Peyer's patch (tissue), 4 donors: ENCODE measurements around the gene MT4. TPM values are rescaled to one million over a fixed set of nuclear protein-coding genes. Genes with fewer than 3 reads are reported as not detected.

ENCODE experiments used
- DNase-seq, 3 donors: peaks; one replicate each; pipeline ENCODE4 v3.0.0-alpha.2; 2017 to 2019
- H3K27ac ChIP-seq, 4 donors: fragments of 200-600 bp; sonication (generic); one replicate each; pipeline ENCODE4 v1.5.1; 2016 to 2019
- H3K27me3 ChIP-seq, 2 donors: fragments of 200-600 bp; sonication (generic); one replicate each; pipeline ENCODE4 v1.5.1; 2019
- H3K36me3 ChIP-seq, 3 donors: fragments of 200-600 bp; sonication (generic); one replicate each; pipeline ENCODE4 v1.5.1; 2016 to 2019
- H3K4me1 ChIP-seq, 4 donors: fragments of 200-600 bp; sonication (generic); one replicate each; pipeline ENCODE4 v1.5.1; 2016 to 2019
- H3K4me3 ChIP-seq, 4 donors: fragments of 200-600 bp; sonication (generic); 1 replicate in 3 of 4; 2 replicates in 1 of 4; pipeline ENCODE4 v1.5.1; 2016 to 2019; ENCODE audit warnings: mild to moderate bottlenecking in 1 of 4
- H3K9me3 ChIP-seq, 4 donors: fragments of 200-600 bp; sonication (generic); one replicate each; pipeline ENCODE4 v1.5.1; 2016 to 2019; ENCODE audit warnings: mild to moderate bottlenecking in 1 of 4
- CTCF ChIP-seq, 6 experiments: fragments of 450-650 bp in 4 of 6; fragments of 200-600 bp in 2 of 6; sonication (generic) in 1 of 6; IDR thresholded peaks; one replicate each; pipeline ENCODE4 v1.5.1; 2017 to 2019; ENCODE audit warnings: antibody characterized with exemption in 6 of 6, mild to moderate bottlenecking in 3 of 6, moderate library complexity in 1 of 6
- POLR2A ChIP-seq, 2 donors: fragments of 450-650 bp; IDR thresholded peaks; one replicate each; pipeline ENCODE4 v1.5.1; 2017; ENCODE audit warnings: antibody characterized with exemption in 2 of 2, mild to moderate bottlenecking in 2 of 2, moderate library complexity in 2 of 2
- total RNA-seq, 4 donors: library from RNA; depleted of rRNA; stranded (reverse); fragments of >200 nt; gene quantifications; one replicate each; pipeline ENCODE4 v1.1.0, GENCODE V29; 2016

Gene MT4
- total RNA-seq, 4 donors from 2014 or later: not detected

GRCh38 chr16:56614549-56614991 is 49.7 kb downstream of the MT4 start:
- Histone ChIP-seq H3K27me3 (no peaks in the 10 kb centered on the region), H3K4me1 (peaks cover 0 to 28% (median 4%) of the 10 kb centered on the region in 4 donors), H3K36me3 (no peaks in the 10 kb centered on the region), H3K4me3 (no peak overlapping the region), H3K9me3 (no peaks in the 10 kb centered on the region), H3K27ac (no peak overlapping the region)
- no peak for DNase-seq
- TF ChIP-seq CTCF (IDR thresholded peaks at IDR 0.05) (no peak), POLR2A (IDR thresholded peaks at IDR 0.05) (no peak)

GRCh38 chr16:56615353-56615752 is 50.5 kb downstream of the MT4 start:
- no peak overlapping the region for H3K4me3 ChIP-seq
- H3K9me3 ChIP-seq: no peaks in the 10 kb centered on the region
- TF ChIP-seq CTCF (IDR thresholded peaks at IDR 0.05) (no peak), POLR2A (IDR thresholded peaks at IDR 0.05) (no peak)
- DNase-seq: no peak
- H3K27ac ChIP-seq: no peak overlapping the region
- no peaks in the 10 kb centered on the region for H3K36me3 ChIP-seq
- peaks cover 0 to 23% (median 1%) of the 10 kb centered on the region in 4 donors for H3K4me1 ChIP-seq
- no peaks in the 10 kb centered on the region for H3K27me3 ChIP-seq

- H3K27ac ChIP-seq: peak overlapping the region in 2 of 4 donors; percentile 35 to 47
These were observed 51.8 kb downstream of the MT4 start for GRCh38 chr16:56616608-56617211.

GRCh38 chr16:56617212-56618085 is 52.6 kb downstream of the MT4 start:
- peak in 2 of 6 experiments; percentile 13 to 25 for TF ChIP-seq CTCF (IDR thresholded peaks at IDR 0.05)
- TF ChIP-seq POLR2A (IDR thresholded peaks at IDR 0.05): no peak
- peak in 2 of 3 donors; percentile 77 to 86 for DNase-seq
- peak overlapping the region in 2 of 4 donors; percentile 35 to 47 for H3K27ac ChIP-seq

More at GRCh38 chr16:56616608-56617211, 51.8 kb downstream of the MT4 start:
- no peaks in the 10 kb centered on the region for H3K36me3 ChIP-seq
- TF ChIP-seq CTCF (IDR thresholded peaks at IDR 0.05) (no peak), POLR2A (IDR thresholded peaks at IDR 0.05) (no peak)
- H3K27me3 ChIP-seq: no peaks in the 10 kb centered on the region
- no peak for DNase-seq
- peak overlapping the region; percentile 27 to 55 (median 41) for H3K4me3 ChIP-seq
- H3K4me1 ChIP-seq: peaks cover 0 to 21% (median 0%) of the 10 kb centered on the region in 4 donors
- no peaks in the 10 kb centered on the region for H3K9me3 ChIP-seq

GRCh38 chr16:56618138-56618537 is 53.3 kb downstream of the MT4 start:
- H3K9me3 ChIP-seq: no peaks in the 10 kb centered on the region
- H3K27me3 ChIP-seq: no peaks in the 10 kb centered on the region
- DNase-seq: no peak
- no peak overlapping the region for H3K4me3 ChIP-seq
- H3K27ac ChIP-seq: no peak overlapping the region
- peaks cover 0 to 21% (median 0%) of the 10 kb centered on the region in 4 donors for H3K4me1 ChIP-seq
- no peaks in the 10 kb centered on the region for H3K36me3 ChIP-seq
- TF ChIP-seq CTCF (IDR thresholded peaks at IDR 0.05) (no peak), POLR2A (IDR thresholded peaks at IDR 0.05) (no peak)

More at GRCh38 chr16:56617212-56618085, 52.6 kb downstream of the MT4 start:
- H3K27me3 ChIP-seq: no peaks in the 10 kb centered on the region
- H3K4me3 ChIP-seq: peak overlapping the region; percentile 27 to 55 (median 41)
- peaks cover 0 to 21% (median 0%) of the 10 kb centered on the region in 4 donors for H3K4me1 ChIP-seq
- H3K9me3 ChIP-seq: no peaks in the 10 kb centered on the region
- H3K36me3 ChIP-seq: no peaks in the 10 kb centered on the region

Other genes with a start within 250 kb of the MT4 start
- 100 to 1,000 TPM; 149 to 265 (median 170) TPM for gene AMFR, start 139.5 kb upstream of the MT4 start, total RNA-seq
- gene NUDT21, start 113.7 kb upstream of the MT4 start, total RNA-seq: 10 to 100 TPM; 26.1 to 43.6 (median 34.2) TPM
- gene OGFOD1, start 113.5 kb upstream of the MT4 start, total RNA-seq: 10 to 100 TPM; 11.0 to 47.9 (median 18.0) TPM
- gene BBS2, start 45.0 kb upstream of the MT4 start, total RNA-seq: 10 to 100 TPM; 22.9 to 66.0 (median 39.6) TPM
- gene MT3, start 24.5 kb downstream of the MT4 start, total RNA-seq: not detected
- 1,000 to 10,000 TPM in 1 of 4 donors, 100 to 1,000 TPM in 1, 10 to 100 TPM in 2; 33.2 to 1,072 (median 216) TPM for gene MT2A, start 43.5 kb downstream of the MT4 start, total RNA-seq
- 1,000 to 10,000 TPM in 1 of 4 donors, 100 to 1,000 TPM in 1, 10 to 100 TPM in 2; 53.9 to 2,225 (median 195) TPM for gene MT1E, start 60.7 kb downstream of the MT4 start, total RNA-seq
- 100 to 1,000 TPM in 1 of 4 donors, 10 to 100 TPM in 1, 1 to 10 TPM in 2; 3.5 to 252 (median 11.3) TPM for gene MT1M, start 67.6 kb downstream of the MT4 start, total RNA-seq
- 100 to 1,000 TPM in 1 of 4 donors, not detected in 3; 102 TPM for gene MT1A, start 73.6 kb downstream of the MT4 start, total RNA-seq
- gene MT1B, start 86.8 kb downstream of the MT4 start, total RNA-seq: 10 to 100 TPM in 1 of 4 donors, not detected in 3; 39.3 TPM
- gene MT1F, start 92.9 kb downstream of the MT4 start, total RNA-seq: 100 to 1,000 TPM in 1 of 4 donors, 10 to 100 TPM in 2, 1 to 10 TPM in 1; 8.0 to 310 (median 44.1) TPM
- 1,000 to 10,000 TPM in 1 of 4 donors, 100 to 1,000 TPM in 2, 10 to 100 TPM in 1; 17.8 to 5,605 (median 130) TPM for gene MT1G, start 103.0 kb downstream of the MT4 start, total RNA-seq
- gene MT1H, start 104.7 kb downstream of the MT4 start, total RNA-seq: 1,000 to 10,000 TPM in 1 of 4 donors, 10 to 100 TPM in 1, 1 to 10 TPM in 1, not detected in 1; 5.8 to 2,098 (median 30.1) TPM
- gene MT1X, start 117.4 kb downstream of the MT4 start, total RNA-seq: 1,000 to 10,000 TPM in 1 of 4 donors, 100 to 1,000 TPM in 3; 121 to 1,155 (median 305) TPM
- gene NUP93, start 165.1 kb downstream of the MT4 start, total RNA-seq: 100 to 1,000 TPM in 1 of 4 donors, 10 to 100 TPM in 3; 27.3 to 195 (median 31.4) TPM